D721Med (cell line): ENCODE data around the gene KMT2C.
"Not testable (repeated sequence)": the region's sequence is repeated elsewhere in the genome, so short reads cannot be mapped to it uniquely, and the experiment has no call there.

Experiments used
- DNase-seq: peaks from one replicate; pipeline ENCODE4 v3.0.0; 2011; ENCODE audit warnings: low spot score; ENCODE audit not compliant: insufficient read length
- FAIRE-seq: peaks from 2 replicates; lab custom pipeline; 2011; peaks lifted over from hg19 to GRCh38; lab: Jason Lieb, UNC
- TF ChIP-seq, protein P1 (sequence below): IDR thresholded peaks from 2 replicates; pipeline ENCODE4 v1.5.1; 2012; ENCODE audit warnings: mild to moderate bottlenecking, control low read depth; ENCODE audit not compliant: insufficient read depth; ENCODE audit errors: missing control alignments

The KMT2C gene

DNA sequence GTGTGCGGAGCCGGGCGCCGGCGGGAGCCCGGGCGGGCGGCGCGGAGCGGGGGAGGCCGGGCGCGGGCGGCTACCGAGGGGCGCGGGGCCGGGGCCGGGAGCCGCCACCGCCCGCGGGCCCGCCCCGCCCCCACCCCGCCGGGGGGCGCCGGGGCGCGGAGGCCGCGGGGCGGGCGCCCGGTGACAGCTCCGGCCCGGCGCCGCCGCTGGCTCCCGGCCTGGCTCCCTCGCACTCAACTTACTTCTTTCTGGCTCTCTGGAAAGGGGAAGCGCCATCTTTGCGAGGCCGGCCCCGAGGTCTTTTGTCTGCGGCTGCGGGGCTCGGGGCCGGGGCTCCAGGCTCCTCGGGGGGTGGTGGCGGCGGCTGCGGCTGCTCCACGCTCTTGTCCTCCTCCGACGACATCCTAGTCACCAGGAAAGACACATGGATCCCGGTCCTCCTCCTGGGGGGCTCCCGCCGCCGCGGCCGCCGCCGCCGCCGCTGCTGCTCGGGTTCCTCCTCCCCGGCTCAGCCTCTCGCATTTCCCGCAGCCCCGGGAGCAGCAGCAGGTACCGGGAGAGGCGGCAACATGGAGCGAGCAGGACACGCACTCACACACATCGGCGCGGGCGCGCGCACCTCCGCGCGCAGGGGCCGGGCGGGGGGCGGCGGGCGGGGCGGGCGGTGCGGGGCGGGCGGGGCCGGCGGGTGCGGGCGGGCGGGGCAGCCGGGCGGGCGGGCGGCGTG is at the start of gene KMT2C:
Gene KMT2C (minus strand): TSS at position 620 of the 727 bp plus-strand sequence. CDS start 217 bp downstream, at position 403.
- TF ChIP-seq, protein P1, sequence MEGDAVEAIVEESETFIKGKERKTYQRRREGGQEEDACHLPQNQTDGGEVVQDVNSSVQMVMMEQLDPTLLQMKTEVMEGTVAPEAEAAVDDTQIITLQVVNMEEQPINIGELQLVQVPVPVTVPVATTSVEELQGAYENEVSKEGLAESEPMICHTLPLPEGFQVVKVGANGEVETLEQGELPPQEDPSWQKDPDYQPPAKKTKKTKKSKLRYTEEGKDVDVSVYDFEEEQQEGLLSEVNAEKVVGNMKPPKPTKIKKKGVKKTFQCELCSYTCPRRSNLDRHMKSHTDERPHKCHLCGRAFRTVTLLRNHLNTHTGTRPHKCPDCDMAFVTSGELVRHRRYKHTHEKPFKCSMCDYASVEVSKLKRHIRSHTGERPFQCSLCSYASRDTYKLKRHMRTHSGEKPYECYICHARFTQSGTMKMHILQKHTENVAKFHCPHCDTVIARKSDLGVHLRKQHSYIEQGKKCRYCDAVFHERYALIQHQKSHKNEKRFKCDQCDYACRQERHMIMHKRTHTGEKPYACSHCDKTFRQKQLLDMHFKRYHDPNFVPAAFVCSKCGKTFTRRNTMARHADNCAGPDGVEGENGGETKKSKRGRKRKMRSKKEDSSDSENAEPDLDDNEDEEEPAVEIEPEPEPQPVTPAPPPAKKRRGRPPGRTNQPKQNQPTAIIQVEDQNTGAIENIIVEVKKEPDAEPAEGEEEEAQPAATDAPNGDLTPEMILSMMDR = no peak
- FAIRE-seq (no peak), DNase-seq (no peak)

DNA sequence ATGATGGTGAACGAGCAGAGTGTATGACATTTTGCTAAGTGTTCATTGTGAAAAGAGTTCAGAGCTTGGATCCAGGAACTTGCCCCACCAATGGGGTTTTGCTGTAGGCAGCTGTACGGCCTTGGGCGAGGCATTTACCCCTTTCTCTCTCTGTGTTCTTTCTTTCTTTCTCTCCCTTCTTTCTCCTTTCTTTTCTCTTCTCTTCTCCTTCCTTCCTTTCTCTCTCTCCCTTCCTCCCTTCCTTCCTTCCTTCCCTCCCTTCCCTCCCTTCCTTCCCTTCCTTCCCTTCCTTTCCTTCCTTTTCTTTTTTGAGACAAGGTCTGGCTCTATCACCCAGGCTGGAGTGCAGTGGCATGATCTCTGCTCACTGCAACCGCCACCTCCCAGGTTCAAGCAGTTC is 45.3 kb upstream of the KMT2C start:
- FAIRE-seq (no peak), DNase-seq (no peak)

DNA sequence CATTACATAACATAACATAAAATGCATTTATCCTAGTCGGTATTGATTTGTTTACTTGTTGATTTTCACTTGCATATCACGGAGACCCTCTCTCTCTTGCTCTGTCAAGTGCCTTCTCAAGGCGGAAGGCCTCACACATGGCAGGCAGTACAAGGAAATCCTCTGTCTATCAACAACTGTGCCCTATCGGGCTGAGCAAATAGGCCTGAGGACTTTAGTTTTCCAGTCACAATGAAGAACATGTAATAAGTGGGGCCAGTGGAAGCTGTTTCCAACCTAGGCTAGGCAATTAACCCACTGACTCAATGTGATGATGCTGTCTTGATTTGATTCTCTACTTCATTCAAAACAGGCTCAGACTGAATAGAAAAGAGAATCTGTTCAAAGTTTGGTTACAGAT is 44.9 kb upstream of the KMT2C start:
- TF ChIP-seq, protein P1 = no peak
- no peak for FAIRE-seq
- DNase-seq = no peak

More for the DNA sequence above, 45.3 kb upstream of the KMT2C start:
- TF ChIP-seq, protein P1 = no peak

DNA sequence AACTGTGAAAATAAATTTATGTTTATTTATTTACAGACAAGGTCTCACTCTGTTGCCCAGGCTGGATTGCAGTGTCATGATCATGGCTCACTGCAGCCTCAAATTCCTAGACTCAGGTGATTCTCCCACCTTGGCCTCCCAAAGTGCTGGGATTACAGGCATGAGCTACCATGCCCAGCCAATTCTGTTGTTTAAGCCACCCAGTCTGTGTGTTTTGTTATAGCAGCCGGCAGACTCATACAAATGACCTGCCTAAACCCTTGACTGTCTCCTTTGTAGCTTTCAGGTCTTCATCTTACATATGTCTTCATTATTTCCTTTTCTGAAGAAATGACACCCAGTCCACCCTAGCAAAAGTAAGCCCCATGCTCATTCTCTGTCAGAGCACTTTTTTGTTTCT is 43.8 kb upstream of the KMT2C start:
- DNase-seq (no peak), FAIRE-seq (no peak)
- TF ChIP-seq, protein P1 = no peak

DNA sequence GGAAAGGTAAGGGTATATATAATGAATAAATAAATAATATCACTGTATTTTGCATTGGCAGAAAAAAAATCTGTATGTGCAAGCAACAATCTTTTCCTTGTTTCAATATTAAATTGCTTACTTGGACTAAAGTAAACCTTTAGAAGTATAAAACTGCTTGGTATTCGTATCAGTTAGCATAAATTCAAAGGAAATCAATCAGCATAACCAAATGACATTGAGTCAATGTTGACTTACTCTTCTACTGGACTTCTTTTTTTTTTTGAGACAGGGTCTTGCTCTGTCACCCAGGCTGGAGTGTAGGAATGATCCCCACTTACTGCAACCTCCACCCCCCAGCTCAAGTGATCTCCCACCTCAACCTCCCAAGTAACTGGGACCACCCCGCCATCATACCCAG is 42.3 kb upstream of the KMT2C start:
- TF ChIP-seq, protein P1 = no peak
- FAIRE-seq (no peak), DNase-seq (no peak)

DNA sequence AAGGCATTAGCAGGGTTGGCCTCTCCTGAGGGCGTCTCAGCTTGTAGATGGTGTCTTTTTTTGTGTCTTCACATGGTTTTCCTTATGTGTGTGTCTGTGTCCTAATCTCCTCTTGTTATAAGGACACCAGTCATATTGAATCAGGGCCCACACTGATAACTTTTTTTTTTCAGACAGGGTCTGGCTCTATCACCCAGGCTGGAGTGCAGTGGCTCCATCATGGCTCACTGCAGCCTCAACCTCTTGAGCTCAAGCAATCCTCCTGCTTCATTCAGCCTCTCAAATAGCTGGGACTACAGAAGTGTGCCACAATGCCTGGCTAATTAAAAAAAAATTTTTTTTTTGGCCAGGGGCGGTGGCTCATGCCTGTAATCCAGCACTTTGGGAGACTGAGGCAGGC is 41.3 kb upstream of the KMT2C start:
- TF ChIP-seq, protein P1 = no peak
- FAIRE-seq (no peak), DNase-seq (no peak)

DNA sequence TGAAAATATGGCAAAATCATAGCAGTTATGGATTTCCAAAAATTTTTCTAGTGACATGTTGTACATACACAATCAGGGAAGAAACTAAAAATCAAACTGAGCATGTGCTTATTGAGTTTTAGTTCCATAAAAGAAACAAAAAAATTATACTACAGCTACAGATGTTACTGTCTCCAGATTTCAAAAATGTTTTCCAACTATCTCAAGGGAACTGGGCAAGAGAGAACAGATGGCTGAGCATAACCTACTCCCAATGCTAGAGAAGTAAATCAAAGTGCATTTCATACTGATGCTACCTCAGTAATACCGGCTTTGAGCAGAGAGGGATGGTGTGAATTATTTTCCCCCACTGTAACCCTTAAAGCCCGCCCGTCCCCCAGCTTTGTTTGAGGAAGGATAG is 40.7 kb upstream of the KMT2C start:
- TF ChIP-seq, protein P1 = no peak
- DNase-seq = no peak
- no peak for FAIRE-seq

DNA sequence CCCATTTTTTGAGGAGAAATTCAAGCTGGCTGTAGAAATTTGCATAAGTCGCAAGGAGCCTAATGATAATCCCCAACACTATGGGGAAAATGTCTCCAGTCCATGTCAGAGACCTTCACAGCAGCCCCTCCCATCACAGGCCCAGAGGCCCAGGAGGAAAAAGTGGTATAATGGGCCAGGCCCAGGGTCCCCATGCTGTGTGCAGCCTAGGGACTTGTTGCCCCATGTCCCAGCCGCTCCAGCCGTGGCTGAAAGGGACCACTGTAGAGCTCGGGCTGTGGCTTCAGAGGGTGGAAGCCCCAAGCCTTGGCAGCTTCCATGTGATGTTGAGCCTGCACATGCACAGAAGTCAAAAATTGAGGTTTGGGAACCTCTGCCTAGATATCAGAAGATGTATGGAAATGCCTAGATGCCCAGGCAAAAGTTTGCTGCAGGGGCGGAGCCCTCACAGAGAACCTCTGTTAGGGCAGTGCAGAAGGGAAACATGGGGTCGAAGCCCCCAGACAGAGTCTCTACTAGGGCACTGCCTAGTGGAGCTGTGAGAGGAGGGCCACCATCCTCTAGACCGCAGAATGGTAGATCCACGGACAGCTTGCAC is 35.3 kb upstream of the KMT2C start:
- not testable (repeated sequence) for FAIRE-seq

DNA sequence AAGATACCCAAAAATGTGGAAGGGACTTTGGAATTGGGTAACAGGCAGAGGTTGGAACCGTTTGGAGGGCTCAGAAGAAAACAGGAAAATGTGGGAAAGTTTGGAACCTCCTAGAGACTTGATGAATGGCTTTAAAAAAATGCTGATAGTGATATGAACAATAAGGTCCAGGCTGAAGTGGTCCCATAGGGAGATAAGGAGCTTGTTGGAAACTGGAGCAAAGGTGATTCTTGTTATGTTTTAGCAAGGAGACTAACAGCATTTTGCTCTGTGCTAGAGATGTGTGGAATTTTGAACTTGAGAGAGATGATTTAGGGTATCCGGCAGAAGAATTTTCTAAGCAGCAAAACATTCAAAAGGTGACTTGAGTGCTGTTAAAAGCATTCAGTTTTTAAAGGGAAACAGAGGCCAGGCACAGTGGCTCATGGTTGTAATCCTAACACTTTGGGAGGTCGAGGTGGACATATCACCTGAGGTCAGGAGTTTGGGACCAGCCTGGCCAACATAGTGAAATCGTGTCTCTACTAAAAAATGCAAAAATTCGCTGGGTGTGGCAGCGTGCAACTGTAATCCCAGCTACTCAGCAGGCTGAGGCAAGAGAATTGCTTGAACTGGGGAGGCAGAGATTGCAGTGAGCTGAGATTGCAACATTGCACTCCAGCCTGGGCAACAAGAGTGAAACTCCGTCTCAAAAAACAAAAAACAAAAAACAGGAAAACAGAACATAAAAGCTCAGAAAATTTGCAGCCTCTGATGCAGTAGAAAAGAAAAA is 34.6 kb upstream of the KMT2C start:
- not testable (repeated sequence) for DNase-seq, FAIRE-seq

More for the DNA sequence above, 35.3 kb upstream of the KMT2C start:
- DNase-seq = not testable (repeated sequence)

DNA sequence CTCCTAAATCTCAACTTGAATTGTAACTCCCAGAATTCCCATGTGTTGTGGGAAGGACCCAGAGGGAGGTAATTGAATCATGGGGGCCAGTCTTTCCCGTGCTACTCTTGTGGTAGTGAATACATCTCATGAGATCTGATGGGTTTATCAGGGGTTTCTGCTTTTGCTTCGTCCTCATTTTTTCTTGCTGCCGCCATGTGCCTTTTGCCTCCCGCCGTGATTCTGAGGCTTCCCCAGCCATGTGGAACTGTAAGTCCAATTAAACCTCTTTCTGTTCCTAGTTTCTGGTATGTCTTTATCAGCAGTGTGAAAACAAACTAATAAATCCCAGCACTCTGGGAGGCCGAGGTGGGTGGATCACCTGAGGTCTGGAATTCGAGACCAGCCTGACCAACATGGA is 33.8 kb upstream of the KMT2C start:
- not testable (repeated sequence) for DNase-seq, FAIRE-seq
